ENCODE results near the gene RAB9A. TPM values are rescaled to one million over a fixed set of nuclear protein-coding genes. Genes with fewer than 3 reads are reported as not detected.
"Not testable (repeated sequence)": the region's sequence is repeated elsewhere in the genome, so short reads cannot be mapped to it uniquely, and the experiment has no call there.

The RAB9A gene
- total and polyA plus RNA-seq, 2 experiments from 2014 or later, result 33.7 to 36.3 TPM

DNA sequence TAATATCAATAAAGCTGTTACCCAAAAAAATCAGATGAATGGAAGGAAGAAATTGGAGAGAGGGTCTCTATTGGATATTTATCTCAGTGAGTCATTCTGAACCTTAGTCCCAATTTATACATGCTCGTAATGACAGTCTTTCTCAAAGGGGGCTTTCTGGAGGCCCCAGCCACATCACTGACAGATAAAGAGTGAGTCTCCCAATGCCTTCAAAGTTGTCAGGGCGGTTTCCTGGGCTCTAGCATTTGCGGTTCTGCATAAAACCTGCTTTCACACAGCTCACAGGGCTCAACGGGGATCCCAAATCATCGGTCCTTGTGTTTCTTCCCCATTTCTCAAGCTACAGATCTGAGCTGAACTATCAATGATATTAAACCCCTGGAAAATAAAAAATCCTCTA, 18.7 kb upstream of the RAB9A start:
- TF ChIP-seq, protein P1, sequence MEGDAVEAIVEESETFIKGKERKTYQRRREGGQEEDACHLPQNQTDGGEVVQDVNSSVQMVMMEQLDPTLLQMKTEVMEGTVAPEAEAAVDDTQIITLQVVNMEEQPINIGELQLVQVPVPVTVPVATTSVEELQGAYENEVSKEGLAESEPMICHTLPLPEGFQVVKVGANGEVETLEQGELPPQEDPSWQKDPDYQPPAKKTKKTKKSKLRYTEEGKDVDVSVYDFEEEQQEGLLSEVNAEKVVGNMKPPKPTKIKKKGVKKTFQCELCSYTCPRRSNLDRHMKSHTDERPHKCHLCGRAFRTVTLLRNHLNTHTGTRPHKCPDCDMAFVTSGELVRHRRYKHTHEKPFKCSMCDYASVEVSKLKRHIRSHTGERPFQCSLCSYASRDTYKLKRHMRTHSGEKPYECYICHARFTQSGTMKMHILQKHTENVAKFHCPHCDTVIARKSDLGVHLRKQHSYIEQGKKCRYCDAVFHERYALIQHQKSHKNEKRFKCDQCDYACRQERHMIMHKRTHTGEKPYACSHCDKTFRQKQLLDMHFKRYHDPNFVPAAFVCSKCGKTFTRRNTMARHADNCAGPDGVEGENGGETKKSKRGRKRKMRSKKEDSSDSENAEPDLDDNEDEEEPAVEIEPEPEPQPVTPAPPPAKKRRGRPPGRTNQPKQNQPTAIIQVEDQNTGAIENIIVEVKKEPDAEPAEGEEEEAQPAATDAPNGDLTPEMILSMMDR (IDR thresholded peaks at IDR 0.05; ENCODE audit: low read depth, low read length), result no peak
- Histone ChIP-seq H3K4me1 (ENCODE audit: low read depth) (no peaks in the 10 kb centered on the region), H3K27ac (no peak overlapping the region), H3K4me3 (no peak overlapping the region), H3K9me3 (ENCODE audit: low read depth) (no peaks in the 10 kb centered on the region), H3K36me3 (no peaks in the 10 kb centered on the region), H3K27me3 (no peaks in the 10 kb centered on the region)
- DNase-seq (ENCODE audit: low read depth in 1 of 2, low spot score in 1 of 2), result no peak

- Histone ChIP-seq H3K36me3 (no peaks in the 10 kb centered on the region), H3K4me3 (no peak overlapping the region), H3K27ac (no peak overlapping the region), H3K4me1 (ENCODE audit: low read depth) (no peaks in the 10 kb centered on the region), H3K27me3 (no peaks in the 10 kb centered on the region), H3K9me3 (ENCODE audit: low read depth) (no peaks in the 10 kb centered on the region)
- DNase-seq (ENCODE audit: low read depth in 1 of 2, low spot score in 1 of 2), result no peak
- TF ChIP-seq, protein P1 (IDR thresholded peaks at IDR 0.05; ENCODE audit: low read depth, low read length), result no peak
Observed at GRCh38 chrX:13673016-13673415, 15.9 kb upstream of the RAB9A start.

- no peaks in the 10 kb centered on the region for H3K4me1 ChIP-seq (ENCODE audit: low read depth)
- H3K27ac ChIP-seq, result no peak overlapping the region
- H3K9me3 ChIP-seq (ENCODE audit: low read depth), result no peaks in the 10 kb centered on the region
- no peaks in the 10 kb centered on the region for H3K36me3 ChIP-seq
- H3K4me3 ChIP-seq, result no peak overlapping the region
- TF ChIP-seq, protein P1 (IDR thresholded peaks at IDR 0.05; ENCODE audit: low read depth, low read length), result no peak
- H3K27me3 ChIP-seq, result no peaks in the 10 kb centered on the region
- no peak for DNase-seq (ENCODE audit: low read depth in 1 of 2, low spot score in 1 of 2)
Observed at GRCh38 chrX:13676885-13677284, 12.0 kb upstream of the RAB9A start.

GRCh38 chrX:13679700-13680099, 9.2 kb upstream of the RAB9A start:
- H3K36me3 ChIP-seq; H3K27ac ChIP-seq; DNase-seq (ENCODE audit: low read depth in 1 of 2, low spot score in 1 of 2); H3K4me1 ChIP-seq (ENCODE audit: low read depth); H3K27me3 ChIP-seq; H3K4me3 ChIP-seq; H3K9me3 ChIP-seq (ENCODE audit: low read depth): not testable (repeated sequence)

GRCh38 chrX:13681595-13681994, 7.3 kb upstream of the RAB9A start:
- Histone ChIP-seq H3K4me3 (no peak overlapping the region), H3K36me3 (no peaks in the 10 kb centered on the region), H3K27ac (no peak overlapping the region), H3K4me1 (ENCODE audit: low read depth) (no peaks in the 10 kb centered on the region), H3K9me3 (ENCODE audit: low read depth) (no peaks in the 10 kb centered on the region), H3K27me3 (peaks cover under 1% of the 10 kb centered on the region)
- DNase-seq (ENCODE audit: low read depth in 1 of 2, low spot score in 1 of 2), result no peak
- TF ChIP-seq, protein P1 (IDR thresholded peaks at IDR 0.05; ENCODE audit: low read depth, low read length), result no peak

GRCh38 chrX:13684361-13684760, 4.6 kb upstream of the RAB9A start:
- H3K27ac ChIP-seq, result no peak overlapping the region
- no peaks in the 10 kb centered on the region for H3K9me3 ChIP-seq (ENCODE audit: low read depth)
- TF ChIP-seq, protein P1 (IDR thresholded peaks at IDR 0.05; ENCODE audit: low read depth, low read length), result no peak
- H3K27me3 ChIP-seq, result peaks cover 3% of the 10 kb centered on the region
- no peak overlapping the region for H3K4me3 ChIP-seq
- no peaks in the 10 kb centered on the region for H3K4me1 ChIP-seq (ENCODE audit: low read depth)
- no peak for DNase-seq (ENCODE audit: low read depth in 1 of 2, low spot score in 1 of 2)
- H3K36me3 ChIP-seq, result no peaks in the 10 kb centered on the region

All from cardiac muscle cell (in vitro differentiated cells and primary cell).